ENCODE measurements around the gene TTLL11.
"Not testable (repeated sequence)": the region's sequence is repeated elsewhere in the genome, so short reads cannot be mapped to it uniquely, and the experiment has no call there.

Gene TTLL11

DNA sequence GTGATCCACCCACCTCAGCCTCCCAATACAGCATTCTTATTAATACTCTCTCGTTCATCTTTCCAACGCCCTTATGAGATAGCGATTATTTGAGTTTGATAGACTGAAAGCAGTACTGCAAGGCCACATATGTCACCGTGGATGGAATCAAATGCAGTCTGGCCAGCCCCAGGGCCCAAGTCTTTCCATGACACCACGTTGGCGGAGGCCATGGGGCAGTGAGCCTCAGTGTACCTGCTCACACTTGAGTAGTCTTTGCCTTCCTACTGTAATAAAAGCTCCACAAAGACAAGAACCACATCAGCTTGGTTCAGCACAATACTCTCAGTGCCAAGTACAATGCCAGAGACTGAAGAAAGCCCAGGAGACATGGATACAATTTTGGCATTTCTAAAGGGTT lies 88.5 kb downstream of the TTLL11 start:
- DNase-seq (ENCODE audit: low spot score): no peak

DNA sequence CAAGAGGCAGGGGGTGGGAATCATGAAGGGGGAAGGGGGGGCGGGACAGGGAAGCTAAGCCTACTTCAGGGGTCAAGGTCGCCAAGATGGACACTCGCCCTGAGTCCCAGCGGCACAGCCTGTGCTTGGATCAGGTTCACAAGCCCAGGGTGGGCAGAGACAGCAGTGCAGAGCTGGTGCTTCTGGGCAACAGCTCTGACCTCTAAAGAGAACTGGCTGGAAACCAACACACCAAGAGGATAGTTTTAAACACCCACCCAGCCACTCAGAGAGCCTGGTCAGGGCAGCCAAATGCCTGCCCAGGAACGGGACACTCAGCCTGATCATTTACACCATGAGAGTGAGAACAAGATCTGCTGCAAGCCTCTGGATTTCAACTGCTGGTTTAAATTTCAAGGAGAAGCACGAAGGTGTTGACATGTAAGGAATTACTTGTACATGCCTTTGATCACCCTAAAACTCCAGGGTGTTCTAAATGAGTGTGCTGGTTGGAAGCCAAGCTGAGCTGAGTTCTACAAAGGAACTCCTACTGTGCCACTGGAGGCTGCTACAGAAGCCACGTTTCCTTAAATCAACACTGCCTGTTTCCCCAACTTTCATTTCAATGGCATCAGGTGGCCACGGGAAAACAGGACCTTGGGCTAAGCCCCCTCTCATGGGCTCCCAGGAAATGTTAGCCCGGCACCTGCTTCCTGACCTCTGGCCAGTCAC lies 91.5 kb downstream of the TTLL11 start:
- no peak for DNase-seq (ENCODE audit: low spot score)

DNA sequence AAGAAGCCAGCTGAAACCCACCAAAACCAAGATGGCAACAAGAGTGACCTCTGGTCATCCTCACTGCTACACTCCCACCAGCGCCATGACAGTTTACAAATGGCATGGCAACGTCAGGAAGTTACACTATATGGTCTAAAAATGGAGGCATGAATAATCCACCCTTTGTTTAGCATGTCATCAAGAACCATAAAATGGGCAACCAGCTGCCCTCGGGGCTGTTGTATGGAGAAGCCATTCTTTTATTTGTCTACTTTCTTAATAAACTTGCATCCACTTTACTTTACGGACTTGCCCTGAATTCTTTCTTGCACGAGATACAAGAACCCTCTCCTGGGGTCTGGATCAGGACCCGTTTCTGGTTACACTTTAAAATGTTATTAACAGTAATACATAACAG lies 92.6 kb downstream of the TTLL11 start:
- not testable (repeated sequence) for DNase-seq (ENCODE audit: low spot score)

DNA sequence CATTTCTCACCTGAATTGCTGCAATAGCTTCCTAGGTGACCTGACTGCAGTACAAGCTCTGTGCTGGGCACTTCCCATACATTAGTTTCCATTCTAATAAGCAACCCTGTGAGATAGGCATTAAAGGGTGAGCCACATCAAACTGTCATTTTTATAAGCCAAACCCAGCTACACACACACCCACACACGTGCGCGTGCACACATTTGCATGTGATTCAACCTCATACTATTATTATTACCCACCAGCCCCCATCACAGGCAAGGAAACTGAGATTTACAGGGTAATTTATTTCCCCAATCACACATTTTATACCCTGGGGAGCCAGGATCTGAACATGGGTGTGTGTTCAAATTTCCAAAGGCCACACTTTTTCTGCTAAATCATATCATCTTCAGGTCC lies 93.6 kb downstream of the TTLL11 start:
- no peak for DNase-seq (ENCODE audit: low spot score)

DNA sequence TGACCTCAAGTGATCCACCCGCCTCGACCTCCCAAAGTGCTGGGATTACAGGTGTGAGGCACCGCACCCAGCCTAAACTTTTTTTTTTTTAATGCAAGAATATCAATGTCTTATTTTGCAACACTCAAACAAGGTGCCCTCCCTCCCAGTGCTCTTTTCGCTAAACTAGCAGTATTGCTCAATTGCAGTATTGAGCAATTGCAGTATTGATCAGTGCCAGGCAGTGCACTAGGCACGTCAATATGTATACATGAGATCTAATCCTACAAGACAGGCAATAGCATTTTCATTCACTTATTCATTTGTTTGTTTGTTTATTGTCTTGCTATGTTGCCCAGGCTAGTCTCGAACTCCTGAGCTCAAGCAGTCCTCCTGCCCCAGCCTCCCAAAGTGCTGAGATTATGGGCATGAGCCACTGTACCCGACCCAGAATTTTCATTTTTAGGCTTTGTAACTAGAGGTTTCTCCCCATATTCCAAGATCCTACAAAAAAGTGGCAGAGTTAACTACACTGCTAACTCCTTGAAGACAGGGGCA lies 94.5 kb downstream of the TTLL11 start:
- DNase-seq (ENCODE audit: low spot score): no peak

DNA sequence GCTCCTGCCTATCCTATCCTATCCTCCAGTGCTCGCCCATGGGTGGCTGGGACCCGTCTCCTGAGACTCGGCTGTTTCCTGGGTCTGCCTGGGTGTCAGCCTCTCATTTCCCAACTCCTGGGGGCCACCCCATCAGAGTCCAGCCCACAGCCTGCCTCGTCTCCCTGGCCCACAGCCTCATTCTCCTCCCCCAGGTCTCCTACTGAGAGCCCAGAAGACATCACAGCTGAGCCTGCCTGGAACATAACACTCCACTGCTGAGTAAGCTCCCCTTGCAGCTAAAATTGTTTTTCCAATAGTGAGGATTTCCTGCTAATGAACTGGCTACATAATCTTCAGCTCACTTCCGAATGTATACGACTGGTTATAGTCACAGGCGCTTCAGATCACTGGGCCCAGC lies 95.3 kb downstream of the TTLL11 start:
- no peak for DNase-seq (ENCODE audit: low spot score)

DNA sequence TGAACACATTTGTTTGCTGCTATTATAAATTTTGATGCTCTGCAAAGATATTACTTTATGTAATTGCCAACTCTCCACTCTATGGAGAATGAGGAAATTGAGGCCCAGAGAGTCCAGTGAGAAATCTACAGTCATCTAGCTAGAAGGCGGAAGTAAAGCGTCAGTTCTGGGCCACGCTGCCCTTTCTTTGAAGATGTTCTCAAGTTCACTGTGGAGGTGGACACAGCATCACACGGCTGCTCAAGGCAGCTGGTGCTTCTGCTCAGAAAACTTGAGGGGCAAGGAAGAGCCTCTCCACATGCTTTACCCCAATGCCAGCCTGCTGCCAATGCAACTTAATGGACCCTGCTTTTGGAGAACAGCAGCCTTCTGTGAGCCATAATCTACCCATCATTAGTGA lies 96.3 kb downstream of the TTLL11 start:
- DNase-seq (ENCODE audit: low spot score): no peak

DNA sequence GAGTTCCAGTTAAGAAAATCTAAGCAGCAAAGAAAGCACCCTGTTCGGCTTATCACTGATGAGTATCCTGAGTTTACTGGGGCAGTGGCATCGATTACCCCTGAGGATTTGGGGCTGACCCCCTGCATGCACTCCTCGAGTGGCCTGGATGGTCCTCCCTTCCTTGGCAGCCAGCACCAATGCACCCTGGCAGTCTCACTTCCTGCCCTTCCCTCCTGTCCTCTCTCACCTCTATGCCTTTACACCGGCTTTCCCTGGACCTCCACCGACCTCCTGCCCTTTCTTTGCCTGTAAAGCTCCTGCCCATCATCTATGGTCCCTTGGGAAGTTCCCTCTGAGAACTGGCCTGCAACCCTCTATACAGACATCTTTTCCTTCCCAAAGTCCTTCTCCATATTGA lies 97.1 kb downstream of the TTLL11 start:
- no peak for DNase-seq (ENCODE audit: low spot score)

DNA sequence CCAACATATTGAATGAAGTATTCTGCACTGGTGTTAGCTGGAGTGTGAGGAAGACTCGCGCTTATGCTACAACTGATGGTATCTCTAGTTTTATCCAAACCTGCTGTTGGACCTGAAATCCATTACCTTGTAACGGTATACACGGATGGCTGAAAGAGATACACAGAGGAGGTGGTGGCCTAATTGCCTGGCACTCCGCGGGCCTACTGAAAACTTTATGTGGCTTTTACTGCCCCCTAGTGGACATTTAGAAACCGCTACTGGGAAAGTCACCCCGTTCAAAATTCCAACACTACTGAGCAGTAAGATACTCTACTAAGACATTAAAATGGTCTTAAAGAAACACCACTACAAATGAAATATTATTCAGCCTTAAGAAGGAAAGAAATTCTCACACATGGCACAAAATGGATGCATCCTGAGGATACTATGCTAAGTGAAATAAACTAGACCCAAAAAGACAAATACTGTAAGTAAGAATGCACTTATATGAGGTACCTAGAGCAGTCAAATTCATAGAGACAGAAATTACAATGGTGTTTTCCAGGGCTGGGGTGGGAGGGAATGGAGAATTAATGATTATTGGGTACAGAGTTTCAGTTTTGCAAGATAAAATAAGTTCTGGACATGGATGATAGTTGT lies 100.4 kb downstream of the TTLL11 start:
- peak; percentile 86 for DNase-seq (ENCODE audit: low spot score)

DNA sequence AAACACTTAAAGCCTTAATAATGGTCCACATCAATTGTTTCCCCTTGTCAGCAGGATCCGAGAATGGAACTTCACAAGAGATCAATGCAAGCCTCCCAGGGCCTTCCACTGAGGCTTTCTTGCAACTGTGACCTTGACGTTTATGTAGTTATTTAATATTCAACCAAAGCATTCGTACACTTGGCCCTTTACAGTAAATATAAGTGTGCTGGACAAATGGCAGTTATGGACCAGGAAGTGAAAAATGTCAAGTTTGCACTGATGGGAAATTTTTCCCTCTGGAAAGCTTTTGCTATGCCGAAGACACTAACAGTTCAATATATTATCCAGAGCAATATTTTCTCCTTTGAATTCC lies 101.8 kb downstream of the TTLL11 start:
- DNase-seq (ENCODE audit: low spot score): no peak

DNA sequence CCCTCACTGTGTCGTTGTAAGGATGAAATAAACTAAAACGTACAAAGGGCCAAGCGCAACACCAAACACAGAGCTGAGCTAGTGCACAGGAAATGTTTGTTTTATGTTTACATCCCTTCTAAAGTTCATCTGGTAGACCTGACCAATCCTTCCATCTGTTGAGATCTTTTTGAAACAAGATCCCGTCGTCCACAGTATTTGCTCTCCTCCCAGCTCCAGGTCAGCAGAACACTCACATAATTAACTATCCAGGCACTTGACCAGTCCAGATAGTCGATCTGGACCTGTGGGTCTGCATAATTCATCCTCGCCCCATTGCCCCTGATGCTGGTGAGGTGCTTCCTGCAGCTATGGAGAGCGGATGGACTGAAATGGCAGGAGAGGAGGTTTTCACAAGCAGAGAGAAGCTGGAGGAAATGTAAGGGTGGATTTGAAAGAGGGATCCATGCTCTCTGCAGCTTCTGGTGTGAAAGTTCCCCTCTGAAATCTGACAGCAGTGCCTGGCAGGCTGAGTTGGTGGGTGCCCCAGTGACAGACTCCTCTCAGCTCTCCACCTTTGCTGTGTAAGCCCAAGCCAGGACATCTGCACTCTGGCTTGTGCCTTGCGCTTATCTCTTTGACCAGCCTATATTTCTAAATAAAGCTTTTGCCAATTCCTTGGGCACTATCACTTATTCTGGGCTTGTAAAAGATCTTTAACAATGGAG lies 102.4 kb downstream of the TTLL11 start:
- no peak for DNase-seq (ENCODE audit: low spot score)

DNA sequence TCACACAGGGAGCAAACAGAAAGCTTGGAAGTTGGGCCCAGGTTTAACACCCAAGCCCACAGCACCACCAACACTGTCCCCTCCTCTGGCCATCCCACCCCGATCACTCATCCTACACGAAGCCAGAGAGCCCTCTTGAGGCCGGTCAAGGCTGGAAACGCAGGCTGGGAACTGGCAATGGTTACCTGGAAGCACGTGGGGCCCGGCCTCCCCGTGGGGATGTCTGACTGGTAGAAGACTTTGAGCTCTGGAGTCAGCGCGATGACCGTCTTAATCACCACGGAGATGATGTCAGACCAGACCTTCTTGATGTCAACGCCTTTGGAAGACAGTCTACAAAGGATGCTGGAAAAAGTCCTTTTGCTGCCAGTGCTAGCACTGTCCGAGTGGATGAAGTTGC lies 104.1 kb downstream of the TTLL11 start:
- DNase-seq (ENCODE audit: low spot score): no peak

DNA sequence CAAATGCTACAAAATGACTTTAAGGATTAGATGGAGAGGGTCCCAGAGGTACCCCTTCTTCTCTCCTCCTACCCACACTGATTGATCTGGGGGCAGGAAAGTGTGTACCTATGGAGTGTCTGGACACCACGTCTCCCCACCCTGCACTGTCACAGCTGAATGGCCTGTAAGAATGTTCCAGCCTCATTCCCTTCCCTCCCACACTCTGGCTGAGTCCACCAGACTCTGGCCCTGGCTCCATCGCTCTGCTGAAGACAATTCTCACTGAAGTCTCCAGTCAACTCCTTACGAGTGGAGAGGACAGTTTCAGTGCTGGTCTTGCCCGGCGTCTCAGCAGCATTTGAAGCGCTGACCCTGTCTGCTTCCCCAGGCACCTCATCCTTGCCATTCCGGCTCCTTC lies 105.8 kb downstream of the TTLL11 start:
- DNase-seq (ENCODE audit: low spot score): no peak

DNA sequence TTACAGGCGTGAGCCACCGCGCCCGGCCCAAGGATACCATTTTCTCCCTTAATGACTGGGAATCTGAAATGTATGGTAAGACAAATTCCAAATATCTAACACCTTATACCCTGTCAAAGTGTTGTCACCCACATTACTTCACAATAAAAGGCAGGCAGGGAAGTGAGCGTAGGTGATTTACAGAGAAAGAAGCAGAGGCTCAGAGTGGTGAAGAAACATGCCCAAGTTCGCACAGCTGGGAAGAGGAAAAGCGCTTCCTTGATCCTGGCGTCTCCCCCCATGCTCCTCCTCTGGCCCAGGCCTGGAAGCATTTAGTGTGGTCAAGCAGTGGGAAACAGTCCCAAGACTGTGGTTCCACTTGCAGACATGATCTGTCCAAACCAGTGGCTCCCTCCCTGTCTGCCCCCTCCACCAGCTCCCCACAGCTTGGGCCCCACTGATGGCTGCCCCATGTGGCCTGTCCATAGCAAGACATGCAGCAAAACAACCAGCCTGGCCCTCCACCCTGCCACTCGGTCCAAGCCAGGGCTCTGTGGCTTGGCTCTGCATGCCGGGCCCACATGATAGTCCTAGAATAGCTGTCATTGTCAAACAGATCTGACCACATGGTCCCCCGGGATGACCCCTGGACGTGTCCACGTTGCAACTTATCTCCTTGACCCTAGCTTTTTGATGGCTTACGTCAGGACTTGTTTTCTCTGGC lies 107.2 kb downstream of the TTLL11 start:
- no peak for DNase-seq (ENCODE audit: low spot score)

DNA sequence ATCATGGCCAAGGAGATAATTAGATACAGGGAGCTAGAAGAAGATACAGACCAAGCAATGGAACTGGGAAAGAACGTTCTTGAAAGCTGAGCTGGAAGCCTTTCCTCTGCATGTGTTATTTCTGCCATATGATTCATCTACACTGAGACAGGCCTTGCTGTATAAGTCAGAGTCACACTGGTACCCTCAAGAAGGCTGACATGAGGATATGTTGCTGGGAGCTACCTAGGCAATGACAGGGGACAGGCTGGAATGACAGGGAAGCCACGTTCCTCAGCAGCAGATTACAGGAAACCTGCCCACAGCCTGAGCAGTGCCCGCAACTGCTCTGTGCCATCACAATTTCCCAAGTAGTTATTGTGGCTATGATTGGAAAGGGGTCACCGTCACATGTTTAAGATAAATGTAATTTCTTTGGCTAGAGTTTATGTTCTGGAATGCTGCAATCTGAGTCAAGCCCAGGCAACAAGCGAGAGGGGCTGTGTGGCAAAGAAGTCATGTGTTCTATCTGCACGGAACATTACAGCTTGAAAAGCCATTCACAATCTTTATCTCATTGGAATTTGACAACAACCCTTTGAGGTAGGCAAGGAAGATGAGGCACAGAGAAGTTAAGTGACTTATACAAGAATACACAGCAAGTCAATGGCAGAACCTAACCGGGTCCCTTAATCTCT lies 108.2 kb downstream of the TTLL11 start:
- no peak for DNase-seq (ENCODE audit: low spot score)

DNA sequence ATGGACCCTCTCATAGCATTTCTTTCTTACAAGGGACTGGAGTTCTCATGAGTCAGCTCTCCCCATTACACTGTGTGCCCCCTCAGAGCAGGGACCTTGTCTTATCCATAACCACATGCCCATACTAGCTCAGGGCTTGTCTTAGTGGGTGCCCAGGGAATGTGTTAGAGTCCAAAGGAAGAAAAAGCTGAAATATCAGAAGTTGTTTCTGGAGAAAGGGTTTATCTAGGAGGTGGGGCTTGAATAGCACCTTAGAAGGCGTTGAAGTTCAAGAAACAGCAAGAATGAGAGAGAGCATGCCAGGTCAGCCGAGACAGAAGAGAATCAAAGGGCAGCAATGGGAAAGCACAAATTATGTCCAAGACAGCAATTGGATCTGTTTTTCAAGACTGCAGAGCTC lies 109.4 kb downstream of the TTLL11 start:
- DNase-seq (ENCODE audit: low spot score): no peak

DNA sequence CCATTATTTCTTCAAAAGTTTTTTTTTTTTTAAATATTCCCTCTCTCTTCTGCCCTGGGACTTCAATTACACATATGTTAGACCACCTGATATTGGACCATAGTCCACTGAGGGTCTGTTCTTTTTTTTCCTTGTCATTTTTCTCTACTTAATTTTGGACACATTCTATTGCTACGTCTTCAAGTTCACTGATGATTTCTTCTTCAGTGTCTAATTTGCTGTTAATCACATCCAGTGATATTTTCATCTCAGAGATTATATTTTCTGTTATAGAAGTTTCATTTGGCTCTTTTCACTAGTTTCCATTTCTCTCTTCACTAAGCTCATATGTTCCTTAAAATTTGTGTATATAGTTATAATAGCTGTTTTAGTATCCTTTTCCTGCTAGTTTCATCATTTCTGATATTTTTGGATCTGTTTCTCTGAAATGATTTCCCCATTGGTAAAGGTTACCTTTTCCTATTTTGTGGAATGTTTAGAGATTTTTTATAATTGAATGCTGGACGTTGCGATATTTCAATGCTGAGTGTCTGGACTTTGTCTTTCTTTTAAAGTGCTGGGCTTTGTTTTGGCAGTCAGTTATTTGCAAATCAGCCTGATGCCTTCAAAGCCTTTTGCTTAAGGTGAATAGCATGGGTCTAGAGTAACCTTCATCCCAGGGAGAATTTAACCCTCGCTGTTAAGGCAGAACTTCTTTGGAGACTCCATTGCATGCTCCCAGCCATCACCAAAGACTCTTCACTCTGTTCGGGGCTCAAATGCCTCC lies 111.8 kb downstream of the TTLL11 start:
- DNase-seq (ENCODE audit: low spot score): no peak

DNA sequence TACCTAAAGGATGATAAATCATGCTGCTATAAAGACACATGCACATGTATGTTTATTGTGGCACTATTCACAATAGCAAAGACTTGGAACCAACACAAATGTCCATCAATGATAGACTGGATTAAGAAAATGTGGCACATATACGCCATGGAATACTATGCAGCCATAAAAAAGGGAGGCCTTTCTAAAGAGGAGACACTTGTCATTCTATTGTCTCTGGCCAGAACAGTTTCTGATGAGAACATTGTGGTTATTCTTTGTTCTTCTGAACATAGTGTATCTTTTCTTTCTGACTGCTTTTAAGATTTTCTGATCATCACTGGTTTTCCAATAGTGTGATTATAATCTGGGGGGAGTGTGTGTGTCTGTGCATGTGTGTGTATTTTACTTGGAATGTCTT lies 112.4 kb downstream of the TTLL11 start:
- DNase-seq (ENCODE audit: low spot score): not testable (repeated sequence)

DNA sequence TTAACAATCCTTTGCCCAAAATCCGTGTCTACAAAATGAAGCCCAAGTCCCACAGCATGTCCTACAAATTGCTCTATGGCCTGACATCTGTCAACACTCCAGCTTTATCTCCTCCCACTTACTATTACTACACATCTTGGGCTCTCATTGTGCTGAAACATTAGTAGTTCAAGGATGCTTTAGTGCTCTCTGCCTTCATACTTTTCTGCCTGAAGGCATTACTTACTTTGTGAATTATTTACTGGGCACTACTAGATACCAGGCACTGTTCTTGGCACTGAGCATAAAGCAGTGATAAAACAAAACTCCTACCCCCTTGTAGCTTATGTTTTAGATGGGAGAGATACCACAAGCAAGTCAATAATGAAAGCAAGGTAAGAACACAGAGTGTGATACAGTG lies 113.4 kb downstream of the TTLL11 start:
- no peak for DNase-seq (ENCODE audit: low spot score)

DNA sequence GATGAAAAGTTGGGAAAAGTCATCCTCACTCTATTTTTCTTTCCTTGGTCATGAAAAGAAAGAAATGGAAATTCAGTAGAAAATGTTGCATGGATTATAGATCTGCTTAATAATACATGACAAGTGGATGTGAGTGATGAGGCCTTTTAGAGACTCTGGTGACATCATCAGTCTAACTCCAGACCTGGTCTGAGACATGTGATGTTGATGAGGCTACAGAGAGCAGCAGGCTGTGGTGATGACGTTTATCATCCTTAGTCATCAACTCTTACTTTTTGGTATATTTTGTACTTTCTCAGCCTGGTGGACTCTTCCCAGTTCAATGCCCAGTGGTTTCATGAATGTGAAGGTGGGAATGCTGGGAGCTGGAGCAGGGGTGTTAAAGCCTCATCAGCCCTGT lies 116.4 kb downstream of the TTLL11 start:
- no peak for DNase-seq (ENCODE audit: low spot score)

DNA sequence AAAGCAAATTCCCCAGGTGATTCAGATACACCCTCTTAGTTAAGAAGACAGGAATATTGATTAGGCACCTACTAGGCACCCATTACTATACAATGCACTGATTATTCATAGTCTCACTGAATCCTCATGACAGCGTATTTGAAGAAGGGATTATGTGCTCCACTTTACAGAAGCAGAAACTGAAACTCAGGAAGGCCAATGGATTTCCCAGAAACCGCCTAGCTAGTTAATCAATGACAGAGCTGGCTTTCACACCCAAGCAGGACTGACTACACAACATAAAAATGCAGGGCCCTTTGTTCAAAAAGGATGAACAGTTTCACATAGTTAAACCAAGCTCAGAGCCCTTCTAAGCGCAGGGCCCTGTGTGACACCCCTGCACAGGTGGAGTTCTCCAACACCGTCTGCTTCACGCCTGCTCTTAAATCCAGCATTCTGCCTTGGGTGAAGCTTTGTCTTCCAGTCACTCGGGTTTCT lies 117.3 kb downstream of the TTLL11 start:
- no peak for DNase-seq (ENCODE audit: low spot score)

Data from hematopoietic multipotent progenitor cell treated with erythropoietin and hydrocortisone succinate and interleukin-3 and kit ligand, for 15 days (in vitro differentiated cells).